ENCODE measurements around the gene LRP1.

LRP1 gene

DNA sequence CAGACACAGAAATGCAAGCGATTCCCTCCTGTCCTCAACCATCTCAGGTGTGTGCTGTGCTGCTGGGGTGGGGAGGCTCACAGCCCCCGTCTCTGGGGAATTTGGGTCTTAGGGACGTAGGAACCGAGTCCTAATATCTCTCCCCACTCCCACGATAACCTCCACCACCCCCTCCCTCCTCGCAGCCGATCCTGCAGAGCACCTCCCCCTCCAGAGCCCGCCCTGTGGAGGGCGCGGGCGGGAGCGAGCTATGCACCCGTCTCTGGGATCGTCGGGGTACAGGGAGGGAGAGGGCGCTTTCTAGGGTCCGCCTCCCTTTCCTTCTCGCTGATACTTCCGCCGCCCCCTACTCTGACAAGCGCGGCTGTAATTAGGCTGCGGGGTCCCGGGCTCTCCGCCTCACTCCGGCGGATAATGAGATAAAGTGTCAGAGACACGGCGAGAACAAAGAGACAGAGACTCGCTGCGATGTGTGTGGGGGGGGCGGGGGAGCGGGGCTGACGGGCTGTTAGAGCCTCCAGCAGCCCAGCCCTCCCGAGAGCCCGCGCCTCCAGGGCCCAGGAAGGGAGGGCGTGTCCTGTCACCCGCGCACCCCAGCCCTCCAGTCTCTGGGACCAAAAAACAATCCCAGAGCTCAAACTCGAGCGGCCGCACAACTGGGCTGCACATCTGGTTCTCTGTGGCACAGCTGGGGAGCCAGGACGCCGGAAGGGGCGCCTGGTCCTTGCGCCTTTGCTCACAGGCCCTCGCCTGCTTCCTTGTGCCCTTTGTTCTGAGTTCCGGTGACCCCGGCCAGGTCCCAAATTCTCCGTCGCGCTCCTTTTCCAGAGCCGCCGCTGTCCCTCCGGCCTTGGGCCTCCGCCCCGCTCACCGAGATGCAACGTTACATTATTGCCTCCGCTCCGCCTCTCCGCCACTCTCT is 109.9 kb downstream of the LRP1 start:
- DNase-seq (ENCODE audit: low read depth) = no peak

DNA sequence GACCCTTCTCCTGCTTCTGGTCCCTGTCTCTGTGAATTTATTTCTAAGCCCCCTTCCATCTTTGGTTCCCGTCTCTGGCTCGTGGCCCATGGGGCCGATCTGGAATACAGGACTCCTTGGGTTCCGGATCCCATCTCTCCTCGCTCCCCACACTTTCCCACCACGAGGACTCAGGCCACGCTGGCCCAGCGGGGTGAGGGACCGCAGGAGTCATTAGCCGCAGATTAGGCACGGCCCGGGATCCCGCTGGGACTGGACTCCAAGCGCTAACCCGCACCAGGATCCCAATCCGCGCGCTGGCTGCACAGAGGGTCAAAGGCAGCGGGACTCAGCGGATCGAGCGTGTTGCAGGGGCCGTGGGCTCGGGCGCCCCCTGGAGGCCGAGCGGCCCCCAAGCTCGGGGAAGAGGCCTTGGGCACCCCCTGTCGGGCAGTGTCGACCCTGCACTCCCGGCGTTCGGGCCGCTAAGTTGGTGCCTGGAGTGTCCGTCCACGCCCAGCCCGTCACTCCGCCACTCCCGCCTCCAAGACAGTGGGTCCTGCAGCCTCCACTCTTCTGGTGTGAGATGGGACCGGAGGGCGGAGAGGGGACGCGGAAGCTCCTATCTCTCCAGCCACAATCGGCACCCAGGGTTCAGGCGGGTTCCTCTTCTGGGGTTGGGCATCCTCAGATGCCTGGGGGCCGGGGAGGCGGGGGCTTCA is 110.7 kb downstream of the LRP1 start:
- DNase-seq (ENCODE audit: low read depth) = peak; percentile 73

DNA sequence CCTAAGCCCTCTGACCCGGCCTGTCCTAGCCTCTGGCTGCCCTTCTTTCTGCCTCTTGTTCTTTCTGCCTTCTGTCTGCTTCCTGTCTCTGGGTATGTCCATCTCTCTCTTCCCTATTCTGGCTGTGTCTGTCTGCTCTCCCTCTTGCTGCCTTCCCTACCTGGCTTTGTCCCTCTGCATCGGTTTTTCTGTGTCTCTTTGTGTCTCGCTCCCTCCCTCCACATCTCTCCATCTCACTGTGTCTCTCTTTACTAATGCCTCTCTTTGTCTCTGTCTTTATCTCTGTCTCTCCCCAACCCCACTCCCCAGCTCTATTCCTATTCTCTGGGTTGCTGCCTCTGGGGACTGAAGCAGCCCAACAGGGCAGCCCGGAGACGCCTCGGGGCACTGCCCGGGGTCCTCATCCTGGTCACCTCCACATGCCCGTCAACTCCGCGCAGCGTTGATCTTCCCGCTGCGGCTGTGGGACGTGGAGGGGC is 111.3 kb downstream of the LRP1 start:
- DNase-seq (ENCODE audit: low read depth) = no peak

DNA sequence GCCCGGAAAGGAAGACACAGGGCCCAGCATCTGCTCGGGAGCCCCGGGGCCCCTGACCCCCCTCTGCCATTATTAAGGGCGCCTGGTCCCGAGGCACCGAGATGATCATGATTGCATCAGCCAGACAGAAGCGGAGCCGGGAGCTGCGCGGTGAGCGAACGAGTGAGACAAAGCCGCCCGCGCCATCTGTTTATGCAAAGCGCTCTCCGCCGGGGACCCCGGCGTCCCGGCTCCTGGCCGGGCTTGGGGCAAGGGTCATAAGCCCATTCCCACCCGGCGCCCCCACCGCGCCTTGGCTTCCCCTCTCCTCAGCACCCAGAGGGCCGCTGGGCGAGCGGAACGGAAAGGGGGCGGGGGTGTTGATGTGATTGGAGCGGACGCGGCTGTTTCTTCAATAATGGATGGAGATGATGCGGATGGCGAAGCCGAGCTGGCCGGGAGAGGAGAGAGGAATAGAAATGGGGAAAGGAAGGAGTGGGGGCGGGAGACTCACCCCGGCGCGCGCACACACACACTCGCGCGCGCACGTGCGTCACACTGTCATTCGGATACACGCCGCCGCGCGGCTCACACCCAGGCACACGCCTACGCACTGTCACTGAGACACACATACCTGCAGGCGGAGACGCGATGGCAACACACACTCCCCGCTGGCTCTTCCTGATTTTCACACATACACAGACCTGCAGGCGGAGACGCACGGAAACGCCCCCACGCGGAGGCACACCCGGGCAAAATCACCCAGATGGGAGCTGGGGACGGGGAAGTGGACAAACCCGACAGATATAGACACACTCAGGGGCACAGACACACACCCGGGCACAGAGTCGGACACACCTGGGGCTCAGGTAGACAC is 112.0 kb downstream of the LRP1 start:
- peak; percentile 43 for DNase-seq (ENCODE audit: low read depth)

DNA sequence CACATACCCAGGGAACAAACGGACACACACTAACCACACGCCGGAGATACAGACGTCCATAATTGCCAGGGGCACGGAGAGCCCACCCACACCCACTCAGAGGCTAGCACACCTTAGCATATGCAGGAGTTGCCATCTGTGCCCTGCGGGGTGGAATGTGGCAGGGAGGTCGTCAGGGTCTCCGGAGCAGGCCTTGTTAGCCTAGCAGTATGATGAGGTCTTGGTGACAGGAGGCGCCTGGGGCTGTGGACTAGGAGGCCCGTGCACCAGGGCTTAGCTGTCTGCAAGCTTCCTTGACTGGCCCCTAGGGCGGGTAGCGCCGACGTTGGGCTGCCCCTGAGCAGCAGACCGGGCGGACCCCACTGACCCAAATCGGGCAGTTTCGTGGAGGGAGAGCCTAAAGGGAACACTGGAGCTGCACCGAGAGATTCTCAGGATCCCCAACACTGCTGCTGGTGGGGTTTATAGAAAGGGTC is 112.7 kb downstream of the LRP1 start:
- no peak for DNase-seq (ENCODE audit: low read depth)

DNA sequence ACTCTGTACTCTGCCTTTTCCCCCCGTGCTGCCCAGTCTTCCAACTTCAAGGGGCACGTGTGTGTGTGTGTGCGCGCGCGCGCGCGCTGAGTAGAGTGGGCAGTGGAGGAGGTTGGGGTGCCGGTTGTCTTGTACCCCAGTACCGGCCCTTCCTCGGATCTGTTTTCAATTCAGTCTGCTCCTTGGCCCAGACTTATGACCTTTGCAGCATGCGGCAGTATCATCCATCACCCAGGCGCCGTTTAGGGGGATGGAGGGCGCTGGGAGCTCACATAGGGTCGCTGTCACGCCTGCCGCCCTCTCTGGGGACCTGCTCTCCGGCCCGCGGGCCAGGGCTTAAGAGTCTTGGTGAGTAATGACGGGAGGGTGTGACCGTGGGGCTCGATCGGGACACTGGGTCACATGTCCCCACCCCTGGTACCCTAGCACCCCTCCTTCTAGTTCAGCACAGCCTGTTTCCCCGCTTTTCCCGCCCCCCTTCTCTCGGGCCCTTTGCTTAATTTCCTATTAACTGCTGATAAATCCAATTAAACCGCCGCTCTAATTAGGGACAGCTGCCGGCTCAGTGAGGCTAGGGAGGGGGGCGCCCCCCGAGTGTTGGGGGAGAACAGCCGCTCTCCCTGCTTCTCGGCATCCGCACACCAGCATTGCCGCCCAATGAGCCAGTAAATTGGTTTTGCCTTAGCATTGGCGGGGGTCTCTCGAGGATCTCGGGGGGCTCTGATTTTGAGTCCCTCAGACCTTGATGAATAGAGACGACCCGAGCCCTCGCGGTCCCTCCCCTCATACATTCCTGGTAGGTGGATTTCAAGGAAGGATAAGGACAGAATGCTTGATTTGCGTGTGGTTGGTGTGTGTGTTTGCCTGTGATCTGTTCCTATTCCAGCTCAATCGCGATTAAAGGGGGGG is 113.4 kb downstream of the LRP1 start:
- DNase-seq (ENCODE audit: low read depth) = no peak

DNA sequence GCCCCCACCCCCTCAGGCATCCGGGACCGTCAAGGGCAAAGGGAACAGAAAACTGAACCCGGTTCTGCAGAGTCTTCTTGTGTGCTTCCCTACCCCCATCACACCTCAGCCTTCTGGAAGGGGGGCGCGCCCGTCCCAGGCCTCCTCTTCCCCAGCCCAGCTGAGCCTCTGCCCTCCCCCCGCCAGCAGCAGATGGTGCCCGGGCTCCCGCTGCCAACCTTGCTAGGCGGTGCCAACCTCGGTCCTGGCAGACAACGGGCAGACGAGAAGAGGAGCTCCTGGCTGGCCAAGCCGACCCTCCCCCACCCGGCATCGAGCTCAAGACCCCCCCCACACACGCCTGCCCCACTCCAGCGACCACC is 114.0 kb downstream of the LRP1 start:
- DNase-seq (ENCODE audit: low read depth) = no peak

DNA sequence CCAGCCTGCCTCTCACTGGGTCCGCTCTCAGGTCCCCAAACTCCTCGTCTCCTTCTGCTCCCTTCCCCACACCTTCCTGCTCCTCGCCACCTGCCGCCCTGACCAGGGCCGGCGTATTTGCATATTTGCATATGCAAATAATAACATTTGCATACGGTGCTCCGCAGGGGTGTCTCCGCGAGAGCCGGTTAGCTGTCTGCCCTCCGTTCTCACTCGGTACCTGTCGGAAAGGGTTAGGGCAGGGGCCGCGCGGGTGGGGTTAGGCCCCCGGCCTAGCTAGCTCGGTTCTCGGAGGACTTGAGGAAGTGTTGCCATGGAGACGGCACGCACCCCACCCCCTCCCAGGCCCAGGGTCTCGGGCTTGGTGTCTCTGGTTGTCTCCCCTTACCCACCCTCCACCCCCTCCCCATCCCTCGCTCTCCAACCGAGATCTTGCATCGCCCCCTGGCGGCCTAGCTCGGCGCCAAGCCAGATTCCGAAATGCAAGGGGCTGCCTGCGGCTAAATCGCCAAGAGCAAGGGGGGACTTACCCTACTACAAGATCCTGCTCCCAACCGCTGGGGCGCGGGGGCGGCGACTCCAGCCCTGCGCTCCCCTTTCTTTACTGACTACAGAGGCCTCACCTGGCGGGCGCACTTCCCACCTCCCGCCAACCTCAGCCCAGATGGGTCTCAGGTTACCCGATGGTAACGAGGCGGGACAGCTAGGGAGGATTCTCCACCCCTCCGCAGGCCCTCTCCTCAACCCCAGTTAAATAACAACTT is 114.6 kb downstream of the LRP1 start:
- peak; percentile 40 for DNase-seq (ENCODE audit: low read depth)

DNA sequence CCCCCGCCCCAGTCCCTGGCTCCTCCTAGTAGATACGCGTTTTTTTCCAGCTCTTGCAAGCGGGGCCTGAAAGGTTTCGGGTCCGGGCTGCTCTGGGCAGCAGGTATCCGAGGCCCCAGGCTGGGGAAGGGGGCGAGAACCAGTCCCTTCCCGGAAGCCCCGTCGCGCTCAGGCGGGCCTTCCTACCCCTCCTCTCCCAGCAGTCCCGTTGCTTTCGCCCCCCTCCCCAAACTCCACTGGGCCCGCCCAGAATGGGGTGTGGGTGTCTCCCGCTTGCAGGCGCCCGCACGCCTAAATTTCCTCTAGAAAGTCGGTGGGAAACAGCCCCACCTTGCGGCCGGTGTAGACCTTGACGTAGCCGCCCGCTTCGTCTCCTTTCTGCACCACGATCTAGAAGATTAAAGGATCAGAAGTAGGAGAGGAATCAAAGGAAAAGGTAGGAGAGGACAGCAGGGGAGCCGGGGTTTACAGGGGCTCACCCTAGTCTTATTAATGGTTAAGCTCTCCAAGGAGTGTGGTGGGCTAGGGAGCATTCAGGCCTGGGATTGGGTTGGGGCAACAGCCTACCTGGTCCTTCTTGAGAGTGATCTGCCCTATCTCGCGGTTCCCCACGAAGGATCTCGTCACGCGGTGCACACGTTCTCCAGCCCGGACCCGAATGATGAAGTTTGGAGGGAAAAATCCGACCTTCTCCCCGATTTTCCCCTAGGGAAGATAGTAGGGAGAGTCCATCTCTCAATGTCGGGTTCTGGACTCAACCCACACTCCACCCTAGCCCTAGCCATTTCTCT is 115.4 kb downstream of the LRP1 start:
- DNase-seq (ENCODE audit: low read depth) = peak; percentile 76

DNA sequence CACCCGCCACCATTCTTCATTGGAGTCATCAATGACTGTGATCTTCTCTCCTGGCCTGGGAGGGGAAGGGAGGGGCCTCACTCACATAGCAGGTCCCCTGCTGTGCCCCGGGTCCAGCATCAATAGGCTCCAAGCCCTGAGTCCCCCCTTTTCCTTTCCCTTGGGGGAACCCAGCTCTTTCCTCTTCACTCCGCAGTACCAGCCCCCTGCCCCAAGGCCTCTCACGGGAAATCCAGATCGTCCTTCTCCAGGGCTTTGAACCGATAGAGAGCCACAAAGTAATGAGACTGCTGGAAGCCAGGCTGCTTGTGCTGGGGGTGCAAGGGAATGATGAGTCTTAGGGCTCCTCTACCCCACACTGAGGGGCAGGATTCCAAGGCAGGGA is 116.0 kb downstream of the LRP1 start:
- DNase-seq (ENCODE audit: low read depth) = no peak

DNA sequence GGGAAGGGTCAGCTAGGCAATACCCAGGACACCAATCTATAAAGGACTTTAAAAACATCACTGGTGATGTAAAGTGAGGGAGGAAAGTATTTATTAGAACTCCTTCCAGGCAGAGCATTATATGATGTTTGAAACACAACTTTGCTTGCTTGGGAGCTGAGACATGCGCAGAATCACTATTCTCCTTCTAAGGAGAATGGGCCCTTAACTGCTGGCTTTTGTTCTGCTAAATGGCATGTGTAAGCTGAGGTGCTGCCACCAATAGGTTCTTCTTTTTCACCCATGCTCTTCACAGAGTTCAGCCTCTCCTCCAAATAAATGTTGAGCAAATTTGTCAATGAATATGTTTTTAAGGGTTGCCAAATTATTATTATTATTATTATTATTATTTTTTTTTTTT is 118.8 kb downstream of the LRP1 start:
- no peak for DNase-seq (ENCODE audit: low read depth)

DNA sequence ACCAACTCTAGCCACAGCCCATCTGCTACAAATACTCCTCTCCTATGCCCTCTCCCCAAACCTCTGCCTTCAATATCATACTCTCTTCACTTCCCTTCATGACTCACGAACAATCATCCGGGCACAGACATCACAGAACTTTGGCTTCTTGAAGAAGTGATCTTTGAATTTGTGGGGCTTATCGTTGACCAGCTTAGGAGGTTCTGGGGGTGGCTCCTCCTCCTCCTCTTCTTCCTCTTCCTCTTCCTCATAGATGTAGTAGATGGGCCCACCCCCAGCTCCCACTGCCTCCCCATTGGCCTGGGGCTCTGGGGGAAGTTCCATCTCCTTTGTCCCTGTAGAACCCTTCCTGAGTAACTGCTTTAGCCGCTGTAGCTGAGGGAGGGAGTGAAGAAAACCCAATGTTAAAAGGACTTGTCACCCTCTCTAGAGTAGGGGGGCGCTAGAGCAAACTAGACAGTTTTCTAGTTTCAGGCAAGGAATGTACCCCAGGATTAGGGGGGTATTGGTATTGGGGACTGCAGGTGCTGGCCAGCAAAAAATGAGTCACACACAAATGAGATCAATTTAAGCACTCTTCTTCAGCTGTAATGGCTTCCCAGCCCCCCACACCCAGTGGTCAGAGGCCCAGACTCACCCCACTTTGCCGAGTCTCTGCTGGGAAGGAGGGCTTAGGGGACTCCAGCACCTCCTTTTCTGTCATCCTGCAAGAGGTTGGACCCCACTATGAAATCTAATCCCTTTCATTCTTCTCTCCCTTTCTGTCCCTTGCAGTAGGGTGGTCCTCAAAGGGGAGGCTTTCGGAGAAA is 120.9 kb downstream of the LRP1 start:
- DNase-seq (ENCODE audit: low read depth) = no peak

DNA sequence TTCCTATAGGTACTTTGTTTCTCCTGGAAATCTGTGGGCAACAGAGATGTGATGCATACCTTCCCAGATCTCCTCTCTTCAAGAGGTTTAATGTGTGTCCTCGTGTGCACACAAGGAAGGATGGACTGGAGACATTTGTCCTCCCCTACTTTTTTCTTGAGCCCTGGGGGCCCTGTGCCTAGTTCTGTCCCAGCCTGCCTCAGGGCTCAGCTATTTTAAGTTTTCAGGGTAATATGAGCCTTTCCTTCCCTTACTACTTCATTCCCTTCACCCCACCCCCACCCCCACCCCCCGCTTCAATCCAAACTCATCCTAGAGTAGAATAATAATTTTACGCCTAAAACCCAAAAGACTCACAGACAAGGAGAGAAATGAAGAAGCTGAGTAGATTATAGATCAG is 122.3 kb downstream of the LRP1 start:
- DNase-seq (ENCODE audit: low read depth) = no peak

DNA sequence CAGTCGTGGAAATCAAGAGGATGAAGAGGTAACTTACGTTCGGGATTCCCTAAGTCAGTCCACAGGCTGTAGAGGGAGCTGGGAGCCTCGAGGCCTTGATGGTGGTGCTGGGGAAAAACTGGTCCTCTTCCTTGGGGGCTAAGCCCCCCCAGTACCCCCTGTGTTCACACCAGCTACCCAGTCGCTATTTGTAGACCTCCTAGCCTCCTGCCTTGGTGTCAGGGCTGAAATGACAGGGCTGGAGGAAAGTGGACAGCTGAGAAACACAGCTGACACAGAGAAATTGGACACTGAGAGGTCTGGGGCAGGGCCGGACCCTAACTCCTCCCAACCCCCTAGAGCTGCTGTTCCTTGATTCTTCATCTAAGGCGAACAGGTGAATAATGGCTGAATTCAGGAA is 122.7 kb downstream of the LRP1 start, which contains the start of gene STAC3:
Gene STAC3, minus strand, starts transcription at position 232 of the 400 bp plus-strand sequence. CDS start 1,551 bp downstream, outside the sequence.
- no peak for DNase-seq (ENCODE audit: low read depth)

DNA sequence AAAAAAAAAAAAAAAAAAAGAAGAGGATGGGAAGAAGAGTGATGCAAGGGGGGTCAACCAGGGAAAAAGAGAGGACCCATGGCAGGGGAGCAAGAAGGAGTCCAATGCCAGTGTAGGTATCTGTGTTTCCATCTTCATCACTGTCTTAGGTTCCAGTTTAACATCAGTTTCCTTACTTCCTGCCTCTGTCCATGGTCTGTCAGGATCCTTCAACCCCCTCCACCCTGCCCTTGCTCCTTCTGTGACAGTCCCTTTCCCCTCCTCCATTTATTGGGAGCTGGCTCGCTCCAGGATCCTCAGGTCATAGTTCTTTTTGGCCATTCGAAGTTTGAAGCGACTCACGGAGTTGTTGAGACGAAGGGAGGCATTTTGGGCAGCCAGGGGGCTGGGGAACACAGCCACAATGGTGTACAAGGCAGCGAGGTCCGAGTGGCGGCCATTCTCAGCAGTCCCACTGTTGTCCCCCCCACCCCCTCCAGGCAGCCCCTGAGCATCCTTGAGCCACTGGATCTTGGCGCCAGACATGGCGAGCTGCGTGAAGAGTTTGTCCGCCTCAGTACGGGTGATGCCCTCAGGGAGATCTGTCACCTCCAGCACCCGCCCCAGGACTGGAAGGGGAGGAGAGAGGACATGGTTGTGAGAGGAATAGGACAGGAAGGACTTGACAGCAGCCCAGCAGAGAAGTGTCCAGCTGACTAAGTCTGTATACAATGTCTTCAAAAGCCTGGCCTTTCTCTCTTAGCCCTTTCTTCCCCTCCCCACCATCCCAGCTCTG is 126.4 kb downstream of the LRP1 start:
- DNase-seq (ENCODE audit: low read depth) = no peak

DNA sequence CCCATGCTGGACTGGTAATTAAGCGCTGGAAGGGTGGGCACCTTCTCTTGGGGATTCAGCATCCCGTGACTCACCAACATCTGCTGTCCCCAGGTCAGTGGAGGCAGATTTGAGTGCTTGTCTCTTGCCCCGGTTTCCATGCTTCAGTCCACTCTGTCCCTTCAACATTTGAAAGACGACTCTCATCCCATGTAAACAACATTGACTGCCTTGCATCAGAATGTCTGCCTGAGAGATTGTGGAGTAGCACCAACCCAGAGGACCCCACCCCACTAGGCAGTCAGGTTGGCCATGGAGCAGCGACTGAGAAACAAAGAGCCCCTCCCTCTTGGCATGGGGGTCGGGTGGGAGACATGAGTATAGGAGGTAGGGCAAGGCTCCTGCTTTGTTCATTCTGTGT is 127.6 kb downstream of the LRP1 start:
- DNase-seq (ENCODE audit: low read depth) = no peak
